Sigmoid colon (tissue), 7 donors: ENCODE data around the gene SLC41A1. TPM values are rescaled to one million over a fixed set of nuclear protein-coding genes. Genes with fewer than 3 reads are reported as not detected.
"Not testable (repeated sequence)": the region's sequence is repeated elsewhere in the genome, so short reads cannot be mapped to it uniquely, and the experiment has no call there.

Experiments used
- DNase-seq: peaks from one replicate; pipeline ENCODE4 v3.0.0-alpha.2; 2019
- H3K27ac ChIP-seq, 4 donors: fragments of 200-600 bp; sonication (generic); one replicate each; pipeline ENCODE4 v1.5.1; 2016 to 2019; ENCODE audit warnings: mild to moderate bottlenecking in 1 of 4
- H3K27me3 ChIP-seq, 3 donors: fragments of 200-600 bp; sonication (generic); one replicate each; pipeline ENCODE4 v1.5.1; 2019; ENCODE audit warnings: mild to moderate bottlenecking in 1 of 3
- H3K36me3 ChIP-seq, 4 donors: fragments of 200-600 bp; sonication (generic); one replicate each; pipeline ENCODE4 v1.5.1; 2016 to 2019
- H3K4me1 ChIP-seq, 4 donors: fragments of 200-600 bp; sonication (generic); one replicate each; pipeline ENCODE4 v1.5.1; 2017 to 2019
- H3K4me3 ChIP-seq, 4 donors: fragments of 200-600 bp; sonication (generic); one replicate each; pipeline ENCODE4 v1.5.1; 2017 to 2019; ENCODE audit warnings: mild to moderate bottlenecking in 2 of 4, moderate library complexity in 1 of 4
- H3K9me3 ChIP-seq, 4 donors: fragments of 200-600 bp in 3 of 4; sonication (generic) in 3 of 4; one replicate each; pipeline versions ENCODE4 v1.5.1 to v1.6.1; 2013 to 2019
- CTCF ChIP-seq, 4 experiments: fragments of 450-650 bp in 3 of 4; fragments of 200-600 bp in 1 of 4; IDR thresholded peaks; one replicate each; pipeline ENCODE4 v1.5.1; 2016 to 2019; ENCODE audit warnings: antibody characterized with exemption in 4 of 4, mild to moderate bottlenecking in 3 of 4, moderate library complexity in 2 of 4
- EP300 ChIP-seq, 4 donors: sonication (generic); formaldehyde crosslinking; IDR thresholded peaks; one replicate each; pipeline ENCODE4 v1.6.1; 2017; ENCODE audit warnings: antibody characterized with exemption in 4 of 4
- POLR2A ChIP-seq, 2 donors: fragments of 450-650 bp; IDR thresholded peaks; one replicate each; pipeline ENCODE4 v1.6.1; 2016; ENCODE audit warnings: antibody characterized with exemption in 2 of 2, mild to moderate bottlenecking in 2 of 2, moderate library complexity in 2 of 2
- POLR2AphosphoS5 ChIP-seq, 4 donors: sonication (generic); formaldehyde crosslinking; IDR thresholded peaks; one replicate each; pipeline ENCODE4 v1.6.1; 2017; ENCODE audit warnings: antibody characterized with exemption in 4 of 4
- WGBS, 2 donors: extraction: QIAGEN DNeasy Blood & Tissue Kit; methylation state at CpG; one replicate each; pipeline ENCODE4 v1.1.7; 2013; 5-methylcytosine and 5-hydroxymethylcytosine counted together
- intact Hi-C: fragments of 100-400 bp; cut with DNase I; formaldehyde crosslinking; loops from one replicate; pipeline ENCODE4 v1.15.1; 2023
- polyA plus RNA-seq, 3 donors: library from polyadenylated mRNA; stranded (reverse); fragments of 200-250 nt; gene quantifications; one replicate each; pipeline ENCODE4 v1.2.3, GENCODE V29; 2013
- total RNA-seq, 4 donors: library from RNA; depleted of rRNA; stranded (reverse); fragments of >200 nt; gene quantifications; one replicate each; pipeline ENCODE4 v1.1.0, GENCODE V29; 2016
- donor health status: healthy with polysubstance abuse.
- donor health status: Bipolar disorder and iron deficiency.
- donor health status: healthy.

Gene SLC41A1
- total RNA-seq: 10 to 100 TPM; 11.4 to 46.3 (median 14.8) TPM
- polyA plus RNA-seq: 1 to 10 TPM; 1.8 to 7.9 (median 2.3) TPM

- H3K4me1 ChIP-seq: peaks cover 0 to 49% (median 45%) of the 10 kb centered on the region in 4 donors
- H3K9me3 ChIP-seq: no peaks in the 10 kb centered on the region
- no peaks in the 10 kb centered on the region for H3K27me3 ChIP-seq
- peaks cover 0 to 14% (median 0%) of the 10 kb centered on the region in 4 donors for H3K36me3 ChIP-seq
- peak; percentile 98 for DNase-seq
- intact Hi-C loops: loop anchor here (2.0 kb wide), 2 partner anchors 38 to 64 kb away; partner anchors contain the start of gene RAB29
- 0 to 1% methylated on average over 83 of the region's 83 CpGs for WGBS, 2 donors
- H3K4me3 ChIP-seq: peak within 1 kb of the TSS; percentile 64 to 95 (median 90)
- TF ChIP-seq POLR2A (IDR thresholded peaks at IDR 0.05): peak; percentile 59 to 66
- TF ChIP-seq CTCF (IDR thresholded peaks at IDR 0.05): no peak
- TF ChIP-seq POLR2AphosphoS5 (IDR thresholded peaks at IDR 0.05): peak; percentile 88 to 93 (median 91)
- TF ChIP-seq EP300 (IDR thresholded peaks at IDR 0.05): peak in 2 of 4 donors; percentile 11 to 32
- H3K27ac ChIP-seq: peak within 1 kb of the TSS; percentile 86 to 96 (median 94)
These were observed at the start of gene SLC41A1 for GRCh38 chr1:205812878-205813754. SLC41A1 (minus strand) TSS chr1:205813198; CDS start chr1:205810441, 2,757 bp downstream.

DNA sequence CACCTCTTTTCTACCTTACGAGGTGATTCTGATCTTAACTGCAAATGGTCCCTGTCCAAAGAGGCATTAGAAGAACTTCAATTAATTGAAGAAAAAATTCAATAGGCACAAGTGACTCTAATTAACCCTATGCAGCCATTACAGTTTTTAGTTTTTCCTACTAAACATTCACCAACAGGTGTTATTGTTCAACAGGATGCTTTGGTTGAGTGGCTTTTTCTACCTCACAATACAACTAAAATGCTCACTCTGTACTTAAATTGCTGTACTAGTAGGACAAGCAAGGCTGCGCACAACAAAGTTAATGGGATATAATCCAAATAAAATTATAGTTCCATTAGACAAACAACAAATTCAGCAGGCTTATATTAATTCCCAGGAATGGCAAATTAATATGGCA is 48.5 kb upstream of the SLC41A1 start:
- no peaks in the 10 kb centered on the region for H3K27me3 ChIP-seq
- TF ChIP-seq EP300 (IDR thresholded peaks at IDR 0.05): no peak
- TF ChIP-seq POLR2A (IDR thresholded peaks at IDR 0.05): no peak
- no peak for TF ChIP-seq POLR2AphosphoS5 (IDR thresholded peaks at IDR 0.05)
- no peaks in the 10 kb centered on the region for H3K9me3 ChIP-seq
- WGBS, 2 donors: 94 to 95% methylated on average over 2 of the region's 2 CpGs
- intact Hi-C loops: no loop called here
- H3K36me3 ChIP-seq: no peaks in the 10 kb centered on the region
- H3K27ac ChIP-seq: no peak overlapping the region
- no peaks in the 10 kb centered on the region for H3K4me1 ChIP-seq
- no peak for DNase-seq
- no peak overlapping the region for H3K4me3 ChIP-seq

GRCh38 chr1:205858141-205858961 is 45.4 kb upstream of the SLC41A1 start:
- no peaks in the 10 kb centered on the region for H3K27me3 ChIP-seq
- no peaks in the 10 kb centered on the region for H3K36me3 ChIP-seq
- TF ChIP-seq EP300 (IDR thresholded peaks at IDR 0.05) (no peak), CTCF (IDR thresholded peaks at IDR 0.05) (no peak), POLR2A (IDR thresholded peaks at IDR 0.05) (no peak), POLR2AphosphoS5 (IDR thresholded peaks at IDR 0.05) (no peak)
- no peaks in the 10 kb centered on the region for H3K4me1 ChIP-seq
- 43 to 51% methylated on average over 6 of the region's 6 CpGs for WGBS, 2 donors
- no peaks in the 10 kb centered on the region for H3K9me3 ChIP-seq
- intact Hi-C loops: no loop called here
- DNase-seq: no peak
- no peak overlapping the region for H3K4me3 ChIP-seq
- no peak overlapping the region for H3K27ac ChIP-seq

DNA sequence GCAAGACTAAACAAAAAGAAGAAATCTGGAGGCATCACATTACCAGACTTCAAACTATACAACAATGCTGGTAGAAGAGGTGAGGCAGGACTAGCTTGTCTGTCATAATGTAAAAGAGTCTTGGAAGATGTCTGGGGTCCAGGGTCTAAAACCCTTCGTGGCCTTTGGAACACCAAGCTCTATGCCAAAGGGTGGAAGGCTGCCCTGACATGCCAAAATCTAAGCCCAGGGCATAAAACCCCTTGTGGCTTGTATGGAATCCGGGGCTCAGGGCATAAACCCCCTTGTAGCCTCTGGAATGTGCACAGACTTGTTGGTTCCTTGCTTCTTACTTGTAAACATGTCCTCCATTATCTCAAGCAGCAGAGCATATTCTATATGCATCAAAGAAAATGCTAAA is 44.5 kb upstream of the SLC41A1 start:
- H3K4me3 ChIP-seq, H3K27ac ChIP-seq, DNase-seq, H3K9me3 ChIP-seq, H3K36me3 ChIP-seq, H3K27me3 ChIP-seq, H3K4me1 ChIP-seq, intact Hi-C loops: not testable (repeated sequence)
- WGBS, 2 donors: 76% methylated on average over 2 of the region's 2 CpGs

DNA sequence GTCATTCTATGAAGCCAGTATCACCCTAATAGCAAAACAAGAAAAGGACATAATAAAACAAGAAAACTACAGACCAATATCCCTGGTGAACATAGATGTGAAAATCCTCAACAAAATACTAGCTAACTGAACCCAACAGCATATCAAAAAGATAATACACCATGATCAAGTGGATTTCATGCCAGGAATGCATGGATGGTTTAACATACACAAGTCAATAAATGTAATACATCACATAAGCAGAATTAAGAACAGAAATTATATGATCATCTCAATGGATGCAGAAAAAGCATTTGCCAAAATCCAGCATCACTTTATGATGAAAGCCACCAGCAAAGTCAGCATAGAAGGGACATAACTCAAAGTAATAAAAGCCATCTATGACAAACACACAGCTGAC is 43.4 kb upstream of the SLC41A1 start:
- intact Hi-C loops: no loop called here

More for the DNA sequence above, 43.4 kb upstream of the SLC41A1 start:
- Histone ChIP-seq H3K27me3 (no peaks in the 10 kb centered on the region), H3K4me3 (no peak overlapping the region), H3K36me3 (no peaks in the 10 kb centered on the region), H3K9me3 (peaks cover 0 to 5% (median 0%) of the 10 kb centered on the region in 4 donors), H3K4me1 (no peaks in the 10 kb centered on the region), H3K27ac (no peak overlapping the region)
- DNase-seq: no peak
- TF ChIP-seq EP300 (IDR thresholded peaks at IDR 0.05): no peak
- TF ChIP-seq POLR2AphosphoS5 (IDR thresholded peaks at IDR 0.05): no peak
- TF ChIP-seq POLR2A (IDR thresholded peaks at IDR 0.05): no peak
- no peak for TF ChIP-seq CTCF (IDR thresholded peaks at IDR 0.05)
